AG09309 (cell line): ENCODE results near the gene PPP1R14B.
A peak's percentile ranks its signal among the peaks of the same experiment; 100 is the strongest.

ENCODE experiments used
- DNase-seq: peaks from one replicate; pipeline ENCODE4 v3.0.0-alpha.2; 2010; ENCODE audit warnings: low read depth
- H3K4me3 ChIP-seq: 2 replicates; pipeline ENCODE4 v1.5.1; 2011; ENCODE audit warnings: mild to moderate bottlenecking, low read depth, low read length, moderate library complexity; ENCODE audit not compliant: control insufficient read depth
- CTCF ChIP-seq: IDR thresholded peaks from 2 replicates; pipeline ENCODE4 v1.5.1; 2011; ENCODE audit warnings: mild to moderate bottlenecking, low read depth, low read length, inconsistent platforms; ENCODE audit not compliant: insufficient read depth, control insufficient read depth; ENCODE audit errors: missing control alignments

The PPP1R14B gene

DNA sequence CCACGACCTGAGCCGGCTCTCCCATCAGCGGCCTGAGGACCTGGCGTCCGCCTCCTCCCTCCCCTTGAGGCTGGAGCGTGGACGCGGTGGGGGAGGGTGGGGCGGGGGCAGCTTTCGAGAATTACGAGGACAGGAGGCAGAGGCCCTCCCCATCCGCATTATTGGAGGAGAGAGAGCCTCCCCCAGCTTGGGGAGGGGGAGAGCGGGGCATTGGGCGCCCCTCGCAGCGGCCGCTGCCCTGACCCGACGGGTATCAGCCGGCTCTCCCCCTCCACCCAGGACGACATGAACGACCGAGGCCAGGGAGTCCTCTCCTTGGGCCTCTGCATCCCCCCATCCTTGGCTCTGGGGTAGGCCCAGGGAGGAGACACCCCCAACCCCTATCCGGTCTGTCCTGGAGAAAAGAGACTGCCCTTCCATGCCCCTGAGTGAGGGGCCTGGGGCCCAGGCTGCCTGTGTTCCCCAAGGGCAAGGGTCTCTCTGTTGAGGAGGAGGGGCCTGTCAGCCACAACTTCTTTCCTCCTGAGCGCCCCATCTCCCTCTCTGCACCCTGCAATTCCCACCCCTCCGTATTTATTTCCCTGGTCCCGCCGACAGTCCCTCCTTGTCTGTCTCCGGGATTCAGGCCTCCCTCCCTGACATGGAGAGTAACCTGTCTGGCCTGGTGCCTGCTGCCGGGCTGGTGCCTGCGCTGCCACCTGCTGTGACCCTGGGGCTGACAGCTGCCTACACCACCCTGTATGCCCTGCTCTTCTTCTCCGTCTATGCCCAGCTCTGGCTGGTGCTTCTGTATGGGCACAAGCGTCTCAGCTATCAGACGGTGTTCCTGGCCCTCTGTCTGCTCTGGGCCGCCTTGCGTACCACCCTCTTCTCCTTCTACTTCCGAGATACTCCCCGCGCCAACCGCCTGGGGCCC, 39.4 kb upstream of the PPP1R14B start:
- H3K4me3 ChIP-seq = peak overlapping the region; percentile 80
- no peak for TF ChIP-seq CTCF
- no peak for DNase-seq

GRCh38 chr11:64284962-64285884, 38.5 kb upstream of the PPP1R14B start, which contains the start of gene GPR137:
TSS of gene GPR137 (plus strand) at chr11:64285848. CDS start at chr11:64286525, 677 bp downstream.
- no peak for TF ChIP-seq CTCF
- peak within 1 kb of the TSS; percentile 80 for H3K4me3 ChIP-seq
- no peak for DNase-seq

- DNase-seq = no peak
- H3K4me3 ChIP-seq = peak within 1 kb of the TSS; percentile 80
- no peak for TF ChIP-seq CTCF
Measured at GRCh38 chr11:64284048-64284961, 37.6 kb upstream of the PPP1R14B start, which contains the start of gene BAD. TSS of gene BAD (minus strand) at chr11:64284665. CDS start at chr11:64284368, 297 bp downstream.

- no peak for DNase-seq
- TF ChIP-seq CTCF = no peak
- H3K4me3 ChIP-seq = no peak overlapping the region
Measured at GRCh38 chr11:64283092-64283491, 36.3 kb upstream of the PPP1R14B start.

- H3K4me3 ChIP-seq = no peak overlapping the region
- no peak for DNase-seq
- no peak for TF ChIP-seq CTCF
Measured at GRCh38 chr11:64281957-64282770, 35.4 kb upstream of the PPP1R14B start.
